HCT116 (cell line): Measurements from ENCODE around the gene TOR2A. TPM values are rescaled to one million over a fixed set of nuclear protein-coding genes. Genes with fewer than 3 reads are reported as not detected.

Source experiments
- ATAC-seq: fragments of 200-7000 bp; cut with Tn5 transposase; 2 replicates; pipeline ENCODE4 v1.9.1; 2020; ENCODE audit warnings: mild to moderate bottlenecking, moderate library complexity
- BruUV-seq: library from RNA; stranded (reverse); fragments of 400-500 nt; replicated peaks from 2 replicates; lab custom pipeline; 2021; lab: Mats Ljungman, UMichigan
- CTCF ChIA-PET: fragments of 300-600 bp; sonication (Branson Sonifier 250); formaldehyde crosslinking; loops from one replicate; lab custom pipeline; 2021; ENCODE audit warnings: antibody characterized with exemption; lab: Charles Lee
- POLR2A ChIA-PET: fragments of 300-600, 350-600 bp; sonication (Branson Sonifier 250); formaldehyde crosslinking; loops from one replicate; lab custom pipeline; 2021; ENCODE audit warnings: antibody characterized with exemption; lab: Charles Lee
- RAD21 ChIA-PET, 2 experiments: fragments of 300-600 bp; sonication (Branson Sonifier 250); formaldehyde crosslinking; loops; one replicate each; lab custom pipeline; 2023; ENCODE audit warnings: low total read pairs in 2 of 2; ENCODE audit not compliant: uncharacterized antibody in 2 of 2, unreplicated experiment in 2 of 2, low non-redundant PET in 1 of 2; lab: Charles Lee
- DNase-seq: peaks from one replicate; pipeline ENCODE4 v3.0.0-alpha.2; 2010; ENCODE audit warnings: low read depth, low spot score
- H2AFZ ChIP-seq: fragments of 200-600 bp; shearing (Covaris generic), sonication (generic); 2 replicates; pipeline ENCODE4 v1.6.1; 2017; ENCODE audit warnings: low read depth, mixed run types, mixed read lengths, antibody characterized with exemption, low read length; ENCODE audit not compliant: poor library complexity, severe bottlenecking
- H3K27ac ChIP-seq: 2 replicates; pipeline ENCODE4 v1.5.1; 2012; ENCODE audit warnings: low read depth, low read length
- H3K27me3 ChIP-seq: fragments of 200-600 bp; sonication (generic); 2 replicates; pipeline ENCODE4 v1.6.1; 2016; ENCODE audit warnings: mixed run types, low read length, mixed read lengths; ENCODE audit not compliant: insufficient read depth
- H3K36me3 ChIP-seq, 2 experiments: fragments of 200-500 bp in 1 of 2; fragments of 200-600 bp in 1 of 2; sonication (Bioruptor generic) in 1 of 2; sonication (generic) in 1 of 2; 2 replicates each; pipeline versions ENCODE4 v1.5.1 to v1.6.1; 2014 to 2016; ENCODE audit warnings: low read length in 2 of 2, inconsistent platforms in 1 of 2, mixed read lengths in 1 of 2, mixed run types in 1 of 2; ENCODE audit not compliant: insufficient read depth in 2 of 2, control insufficient read depth in 1 of 2
- H3K4me1 ChIP-seq, 2 experiments: fragments of 200-600 bp in 1 of 2; sonication (generic) in 1 of 2; 2 replicates each; pipeline versions ENCODE4 v1.5.1 to v1.6.1; 2012 to 2017; ENCODE audit warnings: low read length in 2 of 2, inconsistent platforms in 1 of 2, mild to moderate bottlenecking in 1 of 2, mixed read lengths in 1 of 2, mixed run types in 1 of 2, moderate library complexity in 1 of 2; ENCODE audit not compliant: insufficient read depth in 2 of 2, control insufficient read depth in 1 of 2
- H3K4me2 ChIP-seq: fragments of 200-600 bp; sonication (generic); 2 replicates; pipeline ENCODE4 v1.6.1; 2017; ENCODE audit warnings: mixed run types, low read length, mixed read lengths
- H3K4me3 ChIP-seq, 2 experiments: fragments of 200-600 bp in 1 of 2; sonication (generic) in 1 of 2; replicated peaks in 1 of 2; 2 replicates each; pipeline ENCODE4 v1.5.1; 2011 to 2016; ENCODE audit warnings: low read length in 2 of 2, control low read depth in 1 of 2, low read depth in 1 of 2, mild to moderate bottlenecking in 1 of 2, mixed read lengths in 1 of 2, mixed run types in 1 of 2
- H3K79me2 ChIP-seq: fragments of 200-600 bp; sonication (generic); 2 replicates; pipeline ENCODE4 v1.6.1; 2017; ENCODE audit warnings: mild to moderate bottlenecking, mixed run types, low read length, moderate library complexity, mixed read lengths; ENCODE audit not compliant: insufficient read depth
- H3K9ac ChIP-seq: fragments of 200-600 bp; sonication (generic); 2 replicates; pipeline ENCODE4 v1.6.1; 2016; ENCODE audit warnings: low read length, mixed read lengths
- H3K9me2 ChIP-seq: fragments of 200-600 bp; sonication (generic), shearing (Covaris generic); 2 replicates; pipeline ENCODE4 v1.6.1; 2017; ENCODE audit warnings: mixed run types, mild to moderate bottlenecking, moderate library complexity; ENCODE audit not compliant: insufficient read depth
- H3K9me3 ChIP-seq, 2 experiments: fragments of 200-500 bp in 1 of 2; fragments of 200-600 bp in 1 of 2; sonication (Bioruptor generic) in 1 of 2; sonication (generic) in 1 of 2; 2 replicates each; pipeline ENCODE4 v1.6.1; 2014 to 2017; ENCODE audit warnings: low read length in 2 of 2, mixed read lengths in 2 of 2, inconsistent platforms in 1 of 2, low read depth in 1 of 2, mild to moderate bottlenecking in 1 of 2, mixed run types in 1 of 2, moderate library complexity in 1 of 2; ENCODE audit not compliant: control insufficient read depth in 1 of 2, insufficient read depth in 1 of 2
- H4K20me1 ChIP-seq: fragments of 200-600 bp; sonication (generic), shearing (Covaris generic); 2 replicates; pipeline ENCODE4 v1.6.1; 2017; ENCODE audit warnings: mixed run types, mild to moderate bottlenecking, moderate library complexity; ENCODE audit not compliant: insufficient read depth
- ATF3 ChIP-seq: IDR thresholded peaks from 2 replicates; pipeline ENCODE4 v1.6.1; 2012
- CBX3 ChIP-seq: IDR thresholded peaks from 2 replicates; pipeline ENCODE4 v1.6.1; 2012; ENCODE audit warnings: low read depth
- CEBPB ChIP-seq: IDR thresholded peaks from 2 replicates; pipeline ENCODE4 v1.6.1; 2012; ENCODE audit warnings: low read depth
- CTCF ChIP-seq, 3 experiments: fragments of 200-600 bp in 1 of 3; sonication (generic) in 1 of 3; IDR thresholded peaks in 2 of 3; conservative IDR thresholded peaks in 1 of 3; 2 replicates each; pipeline ENCODE4 v1.5.1; 2012 to 2017; ENCODE audit warnings: low read depth in 2 of 3, low read length in 2 of 3, antibody characterized with exemption in 1 of 3, borderline replicate concordance in 1 of 3, control low read depth in 1 of 3, mild to moderate bottlenecking in 1 of 3, mixed read lengths in 1 of 3, mixed run types in 1 of 3, moderate library complexity in 1 of 3; ENCODE audit not compliant: insufficient read depth in 1 of 3
- EGR1 ChIP-seq: IDR thresholded peaks from 2 replicates; pipeline ENCODE4 v1.6.1; 2012; ENCODE audit warnings: low read depth
- ELF1 ChIP-seq: IDR thresholded peaks from 2 replicates; pipeline ENCODE4 v1.6.1; 2012; ENCODE audit warnings: low read depth, borderline replicate concordance
- EZH2 ChIP-seq: fragments of 200-600 bp; sonication (generic); IDR thresholded peaks from 2 replicates; pipeline ENCODE4 v1.6.1; 2017; ENCODE audit warnings: antibody characterized with exemption, mixed run types
- FOSL1 ChIP-seq: IDR thresholded peaks from 2 replicates; pipeline ENCODE4 v1.6.1; 2012; ENCODE audit warnings: low read depth
- POLR2A ChIP-seq: IDR thresholded peaks from 2 replicates; pipeline ENCODE4 v1.7.0; 2011; ENCODE audit warnings: borderline replicate concordance; ENCODE audit not compliant: insufficient read depth, insufficient read length; ENCODE audit errors: extremely low read depth
- POLR2AphosphoS5 ChIP-seq: IDR thresholded peaks from 2 replicates; pipeline ENCODE4 v1.6.1; 2011; ENCODE audit warnings: mild to moderate bottlenecking, low read depth, low read length, moderate library complexity
- RAD21 ChIP-seq: IDR thresholded peaks from 2 replicates; pipeline ENCODE4 v1.6.1; 2012; ENCODE audit warnings: low read depth, mild to moderate bottlenecking
- SIN3A ChIP-seq: IDR thresholded peaks from 2 replicates; pipeline ENCODE4 v1.6.1; 2012; ENCODE audit warnings: low read depth
- SRF ChIP-seq: IDR thresholded peaks from 2 replicates; pipeline ENCODE4 v1.6.1; 2012; ENCODE audit warnings: low read depth
- intact Hi-C: fragments of 100-400 bp; cut with micrococcal nuclease; formaldehyde crosslinking; loops from 2 replicates; pipeline ENCODE4 v1.10.0; 2022
- total RNA-seq: library from RNA; stranded (reverse); gene quantifications from one replicate; pipeline ENCODE4 v1.2.1, GENCODE V29; 2021; ENCODE audit not compliant: unreplicated experiment
- TF ChIP-seq, protein P1 (sequence below): IDR thresholded peaks from 2 replicates; pipeline ENCODE4 v1.6.1; 2012; ENCODE audit warnings: low read depth

TOR2A gene
- total RNA-seq, 1 experiment from 2014 or later: 12.0 TPM

- H3K27ac ChIP-seq: peak overlapping the region; percentile 39
- peak overlapping the region; percentile 73; the same call in 1 of the 2 replicates for H3K4me2 ChIP-seq
- TF ChIP-seq SRF (no peak), EZH2 (no peak), CTCF (IDR thresholded peaks at IDR 0.05 in 2 of 3, conservative IDR thresholded peaks at IDR 0.05 in 1 of 3; ENCODE audit: borderline replicate concordance in 1 of 3, insufficient read depth in 1 of 3, low read depth in 2 of 3, low read length in 2 of 3) (no peak), EGR1 (no peak), ELF1 (no peak), RAD21 (no peak), POLR2AphosphoS5 (no peak)
- no TSS peak for BruUV-seq
- intact Hi-C loops: no loop called here
- no peaks in the 10 kb centered on the region for H3K27me3 ChIP-seq
- no peaks in the 10 kb centered on the region for H3K36me3 ChIP-seq
- ATAC-seq (no peak), DNase-seq (no peak)
- 0 out of 2 replicates have a peak overlapping the region, but pooled peaks have one; percentile 46 for H3K9ac ChIP-seq
- H3K4me1 ChIP-seq: peaks cover 18 to 37% of the 10 kb centered on the region in 2 experiments
- no peaks in the 10 kb centered on the region for H3K9me3 ChIP-seq
- CTCF ChIA-PET: interaction anchor here (1.2 to 1.7 kb wide), 3 partner anchors 31 to 182 kb away, joined by 3 to 8 read pairs (median 7); no protein-coding TSS in a partner anchor
- H2AFZ ChIP-seq: no peak overlapping the region
- no peaks in the 10 kb centered on the region for H3K9me2 ChIP-seq
- no peaks in the 10 kb centered on the region for H4K20me1 ChIP-seq
- POLR2A ChIA-PET: interaction anchor here (1.0 kb wide), 1 partner anchor 41 kb away, joined by 4 read pairs; no protein-coding TSS in a partner anchor
- H3K79me2 ChIP-seq: no peaks in the 10 kb centered on the region
- RAD21 ChIA-PET: no interaction called here
- no peak overlapping the region for H3K4me3 ChIP-seq
Measured at GRCh38 chr9:127739614-127740330, 4.7 kb upstream of the TOR2A start.

DNA sequence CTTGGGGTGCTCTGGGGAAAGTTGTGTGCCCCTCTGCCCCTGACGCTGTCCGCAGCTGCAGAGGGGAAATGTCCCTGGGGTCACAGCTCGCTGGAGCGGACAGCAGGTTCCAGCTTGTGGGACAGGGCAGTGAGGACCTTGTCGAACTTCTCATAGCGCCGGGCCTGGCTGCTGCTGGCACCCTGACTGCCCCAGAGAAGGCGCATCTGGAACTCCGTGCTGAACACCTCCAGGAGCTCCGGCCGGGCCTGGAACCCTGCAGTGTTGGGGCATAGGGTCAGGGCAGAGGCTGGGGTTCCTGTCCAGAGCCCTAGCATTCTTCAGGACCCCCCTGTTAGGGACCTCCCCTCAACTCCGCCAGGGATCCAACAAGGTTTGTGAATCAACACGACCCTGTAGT lies 3.6 kb upstream of the TOR2A start:
- intact Hi-C loops: no loop called here
- Histone ChIP-seq H3K79me2 (no peaks in the 10 kb centered on the region), H3K9me2 (no peaks in the 10 kb centered on the region), H3K4me2 (no peak overlapping the region), H3K36me3 (no peaks in the 10 kb centered on the region), H3K4me1 (peaks cover 18 to 45% of the 10 kb centered on the region in 2 experiments), H3K9me3 (no peaks in the 10 kb centered on the region), H3K4me3 (no peak overlapping the region), H4K20me1 (no peaks in the 10 kb centered on the region), H2AFZ (no peak overlapping the region), H3K27ac (no peak overlapping the region), H3K9ac (no peak overlapping the region), H3K27me3 (no peaks in the 10 kb centered on the region)
- no TSS peak for BruUV-seq
- ChIA-PET RAD21 (no interaction called here), CTCF (no interaction called here), POLR2A (no interaction called here)
- DNase-seq (no peak), ATAC-seq (no peak)
- TF ChIP-seq CBX3: no peak
- TF ChIP-seq, protein P1, sequence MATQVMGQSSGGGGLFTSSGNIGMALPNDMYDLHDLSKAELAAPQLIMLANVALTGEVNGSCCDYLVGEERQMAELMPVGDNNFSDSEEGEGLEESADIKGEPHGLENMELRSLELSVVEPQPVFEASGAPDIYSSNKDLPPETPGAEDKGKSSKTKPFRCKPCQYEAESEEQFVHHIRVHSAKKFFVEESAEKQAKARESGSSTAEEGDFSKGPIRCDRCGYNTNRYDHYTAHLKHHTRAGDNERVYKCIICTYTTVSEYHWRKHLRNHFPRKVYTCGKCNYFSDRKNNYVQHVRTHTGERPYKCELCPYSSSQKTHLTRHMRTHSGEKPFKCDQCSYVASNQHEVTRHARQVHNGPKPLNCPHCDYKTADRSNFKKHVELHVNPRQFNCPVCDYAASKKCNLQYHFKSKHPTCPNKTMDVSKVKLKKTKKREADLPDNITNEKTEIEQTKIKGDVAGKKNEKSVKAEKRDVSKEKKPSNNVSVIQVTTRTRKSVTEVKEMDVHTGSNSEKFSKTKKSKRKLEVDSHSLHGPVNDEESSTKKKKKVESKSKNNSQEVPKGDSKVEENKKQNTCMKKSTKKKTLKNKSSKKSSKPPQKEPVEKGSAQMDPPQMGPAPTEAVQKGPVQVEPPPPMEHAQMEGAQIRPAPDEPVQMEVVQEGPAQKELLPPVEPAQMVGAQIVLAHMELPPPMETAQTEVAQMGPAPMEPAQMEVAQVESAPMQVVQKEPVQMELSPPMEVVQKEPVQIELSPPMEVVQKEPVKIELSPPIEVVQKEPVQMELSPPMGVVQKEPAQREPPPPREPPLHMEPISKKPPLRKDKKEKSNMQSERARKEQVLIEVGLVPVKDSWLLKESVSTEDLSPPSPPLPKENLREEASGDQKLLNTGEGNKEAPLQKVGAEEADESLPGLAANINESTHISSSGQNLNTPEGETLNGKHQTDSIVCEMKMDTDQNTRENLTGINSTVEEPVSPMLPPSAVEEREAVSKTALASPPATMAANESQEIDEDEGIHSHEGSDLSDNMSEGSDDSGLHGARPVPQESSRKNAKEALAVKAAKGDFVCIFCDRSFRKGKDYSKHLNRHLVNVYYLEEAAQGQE: no peak
- TF ChIP-seq SIN3A: no peak
- no peak for TF ChIP-seq SRF
- TF ChIP-seq FOSL1: no peak
- TF ChIP-seq POLR2A: no peak
- TF ChIP-seq ATF3: no peak
- no peak for TF ChIP-seq CEBPB
- TF ChIP-seq EZH2: no peak
